H1 (cell line): Measurements from ENCODE around the gene CCDC102A. TPM values are rescaled to one million over a fixed set of nuclear protein-coding genes. Genes with fewer than 3 reads are reported as not detected.
A peak's percentile ranks its signal among the peaks of the same experiment; 100 is the strongest.

Experiments
- CTCF ChIA-PET: fragments of 300-600 bp; sonication (Branson Sonifier 250); formaldehyde crosslinking; loops from one replicate; lab custom pipeline; 2021; ENCODE audit not compliant: partially characterized antibody; lab: Charles Lee
- POLR2A ChIA-PET: fragments of 300-600 bp; sonication (Branson Sonifier 250); formaldehyde crosslinking; loops from one replicate; lab custom pipeline; 2021; ENCODE audit warnings: inconsistent platforms; ENCODE audit not compliant: partially characterized antibody; lab: Charles Lee
- DNase-seq, 2 experiments: peaks; one replicate each; pipeline versions ENCODE4 v3.0.0 to v3.0.0-alpha.2; 2010 to 2022; ENCODE audit warnings: low spot score in 2 of 2, low read depth in 1 of 2, mixed read lengths in 1 of 2
- FAIRE-seq: peaks from 2 replicates; lab custom pipeline; 2011; peaks lifted over from hg19 to GRCh38; lab: Jason Lieb, UNC
- H2AFZ ChIP-seq: 2 replicates; pipeline ENCODE4 v1.8.1; 2012; ENCODE audit warnings: low read length, inconsistent platforms
- H2AK5ac ChIP-seq: 2 replicates; pipeline ENCODE4 v1.6.1; 2013; ENCODE audit warnings: low read depth, low read length
- H2BK120ac ChIP-seq: replicated peaks from 2 replicates; pipeline ENCODE3; 2013; ENCODE audit warnings: low read depth, low read length, inconsistent platforms
- H2BK12ac ChIP-seq: 2 replicates; pipeline ENCODE4 v1.6.1; 2013; ENCODE audit warnings: low read depth, low read length
- H2BK15ac ChIP-seq: 2 replicates; pipeline ENCODE4 v1.6.1; 2013; ENCODE audit warnings: low read length
- H2BK20ac ChIP-seq: 2 replicates; pipeline ENCODE4 v1.6.1; 2013; ENCODE audit warnings: low read length
- H2BK5ac ChIP-seq: 2 replicates; pipeline ENCODE4 v1.6.1; 2013; ENCODE audit warnings: low read depth, low read length
- H3K14ac ChIP-seq: 2 replicates; pipeline ENCODE4 v1.6.1; 2013; ENCODE audit warnings: inconsistent platforms; ENCODE audit not compliant: insufficient read length
- H3K18ac ChIP-seq: 2 replicates; pipeline ENCODE4 v1.6.1; 2013; ENCODE audit warnings: low read length; ENCODE audit errors: extremely low read depth
- H3K23ac ChIP-seq: 2 replicates; pipeline ENCODE4 v1.6.1; 2013; ENCODE audit warnings: inconsistent platforms; ENCODE audit not compliant: insufficient read length
- H3K23me2 ChIP-seq: 2 replicates; pipeline ENCODE4 v1.6.1; 2013; ENCODE audit warnings: low read depth, low read length
- H3K27ac ChIP-seq: 2 replicates; pipeline ENCODE4 v1.6.1; 2011; ENCODE audit warnings: low read depth, low read length, inconsistent platforms
- H3K27me3 ChIP-seq, 4 experiments: replicated peaks in 1 of 4; 1 replicate in 1 of 4; 2 replicates in 3 of 4; pipeline versions ENCODE4 v1.6.1 to v1.8.1; 2011 to 2013; ENCODE audit warnings: low read length in 3 of 4, mild to moderate bottlenecking in 3 of 4, inconsistent platforms in 2 of 4, mixed read lengths in 2 of 4, moderate library complexity in 1 of 4; ENCODE audit not compliant: control insufficient read depth in 3 of 4, insufficient read depth in 3 of 4; ENCODE audit errors: extremely low read depth in 1 of 4
- H3K36me3 ChIP-seq, 4 experiments: 2 replicates each; pipeline versions ENCODE4 v1.6.1 to v1.8.1; 2011 to 2013; ENCODE audit warnings: mild to moderate bottlenecking in 4 of 4, low read length in 3 of 4, moderate library complexity in 2 of 4, control low read depth in 1 of 4, inconsistent platforms in 1 of 4; ENCODE audit not compliant: insufficient read depth in 4 of 4, control insufficient read depth in 2 of 4
- H3K4ac ChIP-seq: replicated peaks from 2 replicates; pipeline ENCODE3; 2013; ENCODE audit warnings: low read length, low read depth, mixed read lengths, inconsistent platforms; ENCODE audit not compliant: insufficient read length
- H3K4me1 ChIP-seq, 4 experiments: replicated peaks in 1 of 4; 1 replicate in 1 of 4; 2 replicates in 3 of 4; pipeline versions ENCODE4 v1.6.1 to v1.8.1; 2011 to 2013; ENCODE audit warnings: low read length in 3 of 4, inconsistent platforms in 2 of 4, mixed read lengths in 1 of 4; ENCODE audit not compliant: insufficient read depth in 4 of 4, control insufficient read depth in 3 of 4
- H3K4me2 ChIP-seq, 2 experiments: 2 replicates each; pipeline versions ENCODE4 v1.6.1 to v1.8.1; 2011 to 2013; ENCODE audit warnings: low read depth in 2 of 2, low read length in 2 of 2, control low read depth in 1 of 2, inconsistent platforms in 1 of 2, mild to moderate bottlenecking in 1 of 2; ENCODE audit not compliant: insufficient read depth in 1 of 2
- H3K4me3 ChIP-seq, 4 experiments: fragments of 200-600, 300-600 bp in 1 of 4; sonication (generic), shearing (Covaris generic), sonication (Bioruptor Twin) in 1 of 4; 2 replicates each; pipeline versions ENCODE4 v1.5.1 to v1.8.1; 2011 to 2016; ENCODE audit warnings: low read length in 4 of 4, low read depth in 3 of 4, control low read depth in 2 of 4, inconsistent platforms in 2 of 4, mild to moderate bottlenecking in 2 of 4, mixed read lengths in 1 of 4, moderate library complexity in 1 of 4; ENCODE audit not compliant: insufficient read depth in 2 of 4; ENCODE audit errors: extremely low read depth in 1 of 4
- H3K56ac ChIP-seq: replicated peaks from 2 replicates; pipeline ENCODE3; 2013; ENCODE audit warnings: low read depth, mild to moderate bottlenecking, mixed read lengths, low read length, inconsistent platforms; ENCODE audit not compliant: insufficient read length
- H3K79me1 ChIP-seq: 2 replicates; pipeline ENCODE4 v1.6.1; 2013; ENCODE audit warnings: low read depth, low read length, control low read depth
- H3K79me2 ChIP-seq, 2 experiments: 2 replicates each; pipeline versions ENCODE4 v1.6.1 to v1.8.1; 2012 to 2013; ENCODE audit warnings: low read length in 2 of 2, mild to moderate bottlenecking in 2 of 2, inconsistent platforms in 1 of 2; ENCODE audit not compliant: insufficient read depth in 2 of 2, control insufficient read depth in 1 of 2
- H3K9ac ChIP-seq, 4 experiments: replicated peaks in 1 of 4; 1 replicate in 1 of 4; 2 replicates in 3 of 4; pipeline versions ENCODE4 v1.6.1 to v1.8.1; 2011 to 2013; ENCODE audit warnings: low read depth in 3 of 4, low read length in 3 of 4, control low read depth in 2 of 4, mild to moderate bottlenecking in 2 of 4, moderate library complexity in 2 of 4, inconsistent platforms in 1 of 4; ENCODE audit errors: extremely low read depth in 1 of 4
- H3K9me3 ChIP-seq, 2 experiments: 2 replicates each; pipeline versions ENCODE4 v1.6.1 to v1.8.1; 2012 to 2013; ENCODE audit warnings: mild to moderate bottlenecking in 2 of 2, moderate library complexity in 2 of 2, control low read depth in 1 of 2, inconsistent platforms in 1 of 2, low read depth in 1 of 2, low read length in 1 of 2, mixed read lengths in 1 of 2; ENCODE audit not compliant: insufficient read depth in 2 of 2
- H4K20me1 ChIP-seq, 2 experiments: replicated peaks in 1 of 2; 2 replicates each; pipeline versions ENCODE3 to v1.8.1; 2011 to 2013; ENCODE audit warnings: inconsistent platforms in 2 of 2, low read length in 2 of 2, mild to moderate bottlenecking in 1 of 2; ENCODE audit not compliant: insufficient read depth in 2 of 2, control insufficient read depth in 1 of 2
- H4K5ac ChIP-seq: 2 replicates; pipeline ENCODE4 v1.6.1; 2013; ENCODE audit warnings: low read length, low read depth, mixed read lengths, inconsistent platforms; ENCODE audit not compliant: insufficient read length
- H4K8ac ChIP-seq: 2 replicates; pipeline ENCODE4 v1.8.0; 2013; ENCODE audit warnings: mild to moderate bottlenecking, moderate library complexity, low read length, inconsistent platforms; ENCODE audit not compliant: insufficient read depth; ENCODE audit errors: extremely low read depth
- H4K91ac ChIP-seq: replicated peaks from 2 replicates; pipeline ENCODE3; 2013; ENCODE audit warnings: low read length, mixed read lengths, inconsistent platforms; ENCODE audit not compliant: insufficient read length
- BACH1 ChIP-seq: IDR thresholded peaks from 2 replicates; pipeline ENCODE4 v1.6.1; 2012; ENCODE audit warnings: low read length, improper control_type of control experiment
- CBX8 ChIP-seq: fragments of 300-800, 300-1000 bp; sonication (generic); IDR thresholded peaks from 2 replicates; pipeline ENCODE4 v1.7.1; 2016; ENCODE audit warnings: low read depth, low read length, borderline replicate concordance
- YY1 ChIP-seq: IDR thresholded peaks from 2 replicates; pipeline ENCODE4 v1.6.1; 2011; ENCODE audit warnings: low read depth, mild to moderate bottlenecking, low read length
- WGBS, 2 experiments: shearing (Covaris generic) in 1 of 2; methylation state at CpG; one replicate each; pipeline versions ENCODE4 v1.1.6 to v1.1.7; 2013 to 2015; ENCODE audit warnings: low lambda C conversion rate in 2 of 2, mixed read lengths in 2 of 2, inconsistent platforms in 1 of 2, low coverage in 1 of 2, missing lambda C conversion rate in 1 of 2; ENCODE audit not compliant: insufficient replicate concordance in 2 of 2, insufficient coverage in 1 of 2, insufficient read length in 1 of 2; ENCODE audit errors: extremely low coverage in 1 of 2, missing lambda C conversion rate in 1 of 2; 5-methylcytosine and 5-hydroxymethylcytosine counted together
- polyA plus RNA-seq, 7 experiments: library from polyadenylated mRNA; depleted of rRNA in 3 of 7; stranded (reverse) in 5 of 7; unstranded in 2 of 7; fragments of >200 nt in 5 of 7; fragments of 200-250 nt in 2 of 7; gene quantifications; 1 replicate in 5 of 7; 2 replicates in 1 of 7; 4 replicates in 1 of 7; pipeline versions ENCODE4 v1.2.1 to v1.2.3, GENCODE V29; 2011 to 2013; ENCODE audit warnings: missing spikeins in 2 of 7, mixed read lengths in 2 of 7
- total RNA-seq: library from RNA; stranded (reverse); fragmentation: NEBNext Ultra II Directional; extraction: Animal tissue kit (Norgen Biotek cat#: 25700); gene quantifications from 2 replicates; pipeline ENCODE4 v1.2.1, GENCODE V29; 2021

CCDC102A gene
- total and polyA plus RNA-seq, 2 of the 8 experiments (the other 6 are each of a cell fraction or from before 2014, with no cell fraction given) = 4.0 to 7.5 TPM

- no peak overlapping the region for H3K4ac ChIP-seq
- H2AK5ac ChIP-seq = no peak overlapping the region
- H2BK120ac ChIP-seq = no peak overlapping the region
- H3K9ac ChIP-seq = no peak overlapping the region
- ChIA-PET POLR2A (interaction anchor here (0.9 to 10.3 kb wide), 9 partner anchors 8 to 61 kb away, joined by 3 to 67 read pairs (median 5); partner anchors contain the start of genes DOK4 and POLR2C), CTCF (interaction anchor here (0.6 to 15.0 kb wide), 7 partner anchors 12 to 172 kb away, joined by 3 to 210 read pairs (median 4); partner anchors contain the start of gene POLR2C)
- H3K36me3 ChIP-seq = peaks cover 16 to 44% (median 31%) of the 10 kb centered on the region in 4 experiments
- H4K91ac ChIP-seq = peak overlapping the region; percentile 17
- H2AFZ ChIP-seq = no peak overlapping the region
- H4K5ac ChIP-seq = no peak overlapping the region
- 0 out of 2 replicates have a peak, but pooled peaks cover 3% of the 10 kb centered on the region for H3K79me1 ChIP-seq
- no peak overlapping the region for H3K4me3 ChIP-seq
- no peak overlapping the region for H3K56ac ChIP-seq
- H4K20me1 ChIP-seq = peaks cover 3% of the 10 kb centered on the region in 2 experiments
- H3K23ac ChIP-seq = no peak overlapping the region
- DNase-seq = no peak
- TF ChIP-seq CBX8 = no peak
- TF ChIP-seq BACH1 = no peak
- TF ChIP-seq YY1 = no peak
- H3K4me2 ChIP-seq = peak overlapping the region in 1 of 2 experiments; percentile 15; a peak in 1 of 4 replicates
- no peak overlapping the region for H3K18ac ChIP-seq
- H2BK20ac ChIP-seq = no peak overlapping the region; the same call in 1 of the 2 replicates
- no peaks in the 10 kb centered on the region for H3K9me3 ChIP-seq
- peaks cover 10 to 54% (median 43%) of the 10 kb centered on the region in 4 experiments for H3K4me1 ChIP-seq
- H2BK5ac ChIP-seq = 0 out of 2 replicates have a peak overlapping the region, but pooled peaks have one; percentile 10
- H3K27ac ChIP-seq = no peak overlapping the region; the same call in 1 of the 2 replicates
- no peaks in the 10 kb centered on the region; the same call in 1 of the 2 replicates for H3K23me2 ChIP-seq
- H3K79me2 ChIP-seq = no peaks in the 10 kb centered on the region
- H4K8ac ChIP-seq = 0 out of 2 replicates have a peak overlapping the region, but pooled peaks have one; percentile 29
- no peak overlapping the region for H3K14ac ChIP-seq
- no peak for FAIRE-seq
- 91% methylated on average over 12 of the region's 14 CpGs; no CpG with 5 or more reads in 1 of the 2 experiments for WGBS, 2 experiments
- H2BK12ac ChIP-seq = peak overlapping the region; percentile 88; the same call in 1 of the 2 replicates
- 0 out of 2 replicates have a peak overlapping the region, but pooled peaks have one; percentile 0 for H2BK15ac ChIP-seq
- no peaks in the 10 kb centered on the region; a peak in 1 of 7 replicates for H3K27me3 ChIP-seq
Measured at GRCh38 chr16:57473176-57473840, 63.1 kb downstream of the CCDC102A start.
